Heart left ventricle (tissue), 16 donors: Measurements from ENCODE around the gene CLNK. TPM values are rescaled to one million over a fixed set of nuclear protein-coding genes. Genes with fewer than 3 reads are reported as not detected.

Source experiments
- ATAC-seq, 4 donors: fragments of 200-7000 bp; cut with Tn5 transposase; one replicate each; pipeline ENCODE4 v1.9.1; 2020 to 2022; ENCODE audit warnings: moderate library complexity in 4 of 4, mild to moderate bottlenecking in 3 of 4, moderate number of reproducible peaks in 1 of 4
- DNase-seq, 5 donors: peaks; one replicate each; pipeline ENCODE4 v3.0.0-alpha.2; 2020
- H3K27ac ChIP-seq, 12 donors: fragments of 200-600 bp; sonication (generic) in 4 of 12; one replicate each; pipeline versions ENCODE4 v1.5.0 to v1.8.0; 2016 to 2022; ENCODE audit warnings: mild to moderate bottlenecking in 2 of 12
- H3K27me3 ChIP-seq, 9 donors: fragments of 200-600 bp; sonication (generic) in 2 of 9; one replicate each; pipeline versions ENCODE4 v1.5.1 to v1.8.0; 2016 to 2022; ENCODE audit warnings: mild to moderate bottlenecking in 3 of 9
- H3K36me3 ChIP-seq, 9 donors: fragments of 200-600 bp; sonication (generic) in 2 of 9; one replicate each; pipeline versions ENCODE4 v1.5.0 to v1.8.0; 2018 to 2022; ENCODE audit warnings: mild to moderate bottlenecking in 2 of 9
- H3K4me1 ChIP-seq, 12 donors: fragments of 200-600 bp; sonication (generic) in 4 of 12; one replicate each; pipeline versions ENCODE4 v1.5.0 to v1.8.0; 2016 to 2022; ENCODE audit warnings: mild to moderate bottlenecking in 3 of 12
- H3K4me3 ChIP-seq, 12 donors: fragments of 200-600 bp; sonication (generic) in 4 of 12; one replicate each; pipeline versions ENCODE4 v1.5.0 to v1.8.0; 2017 to 2022; ENCODE audit warnings: mild to moderate bottlenecking in 9 of 12, moderate library complexity in 4 of 12
- H3K9me3 ChIP-seq, 12 donors: fragments of 200-600 bp; sonication (generic) in 4 of 12; one replicate each; pipeline versions ENCODE4 v1.5.0 to v1.8.0; 2016 to 2022; ENCODE audit warnings: mild to moderate bottlenecking in 1 of 12
- POLR2A ChIP-seq, 2 donors: fragments of 450-650 bp; IDR thresholded peaks; one replicate each; pipeline ENCODE4 v1.6.1; 2017; ENCODE audit warnings: antibody characterized with exemption in 2 of 2, mild to moderate bottlenecking in 2 of 2, moderate library complexity in 2 of 2
- WGBS, 4 donors: extraction: QIAGEN DNeasy Blood & Tissue Kit in 2 of 4; methylation state at CpG; one replicate each; pipeline versions ENCODE4 v1.1.5 to v1.1.7; 2013 to 2018; 5-methylcytosine and 5-hydroxymethylcytosine counted together
- intact Hi-C, 10 donors: fragments of 100-400 bp; cut with DNase I; formaldehyde crosslinking; loops; one replicate each; pipeline versions ENCODE4 v1.11.1 to v1.14.2; 2022
- polyA plus RNA-seq, 2 donors: library from polyadenylated mRNA; stranded (reverse); fragments of 200-250 nt; gene quantifications; one replicate each; pipeline ENCODE4 v1.2.3, GENCODE V29; 2013
- total RNA-seq, 9 donors: library from RNA; depleted of rRNA in 2 of 9; stranded (reverse); fragments of >200 nt in 2 of 9; fragmentation: NEBNext Ultra II Directional in 3 of 9; extraction: Animal tissue kit (Norgen Biotek cat#: 25700) in 3 of 9; gene quantifications; one replicate each; pipeline versions ENCODE4 v1.1.0 to v1.2.4, GENCODE V29; 2016 to 2023
- TF ChIP-seq, protein P1 (sequence below), 12 donors: fragments of 200-600 bp; sonication (generic) in 4 of 12; IDR thresholded peaks; one replicate each; pipeline versions ENCODE4 v1.5.0 to v1.8.0; 2018 to 2022; ENCODE audit warnings: antibody characterized with exemption in 12 of 12, mild to moderate bottlenecking in 5 of 12
- donor health status: ischemic (EF 13 %, LVEDD 7.1; RV severe dilation, severe dysfunction).
- donor health status: healthy with polysubstance abuse.
- donor health status: DM: no; HTN: yes; CAD: no.
- donor health status: DM: no; HTN: no; CAD: no.
- donor health status: ischemic (EF 25% LVEDD 6.9; RV normal size, moderate dysfunction).
- donor health status: ischemic (EF 25% LVEDD 5.7; RV mildly dilated, moderate dysfunction).
- donor health status: healthy.
- donor health status: DM: yes; HTN: yes; CAD: no.
- donor health status: ischemic (EF 35%, LVEDD 5.7; RV mildly dilated, moderate dysfunction).
- donor health status: nonischemic (EF 11% LVEDD 7.7; RV severe dilation, severe dysfunction).
- donor health status: DM: yes; HTN: yes; CAD: no.
- donor health status: PGD.
- donor health status: ischemic (EF 29% LVEDD 5.4; RV normal size, mild dysfunction).
- donor health status: nonischemic (EF 23%, LVEDD 6.1; RV moderate dilation, normal function).

The CLNK gene
- total and polyA plus RNA-seq, 11 donors: 0.01 to 0.16 (median 0.11) TPM; not detected in 8

GRCh38 chr4:10605746-10606482, 78.7 kb downstream of the CLNK start:
- H3K4me1 ChIP-seq: no peaks in the 10 kb centered on the region
- intact Hi-C loops: no loop called here
- no peak overlapping the region for H3K4me3 ChIP-seq
- H3K27me3 ChIP-seq: no peaks in the 10 kb centered on the region
- H3K36me3 ChIP-seq: no peaks in the 10 kb centered on the region
- 73 to 84% (median 82%) methylated on average over 5 of the region's 5 CpGs for WGBS, 4 donors
- TF ChIP-seq POLR2A (IDR thresholded peaks at IDR 0.05): no peak
- TF ChIP-seq, protein P1, sequence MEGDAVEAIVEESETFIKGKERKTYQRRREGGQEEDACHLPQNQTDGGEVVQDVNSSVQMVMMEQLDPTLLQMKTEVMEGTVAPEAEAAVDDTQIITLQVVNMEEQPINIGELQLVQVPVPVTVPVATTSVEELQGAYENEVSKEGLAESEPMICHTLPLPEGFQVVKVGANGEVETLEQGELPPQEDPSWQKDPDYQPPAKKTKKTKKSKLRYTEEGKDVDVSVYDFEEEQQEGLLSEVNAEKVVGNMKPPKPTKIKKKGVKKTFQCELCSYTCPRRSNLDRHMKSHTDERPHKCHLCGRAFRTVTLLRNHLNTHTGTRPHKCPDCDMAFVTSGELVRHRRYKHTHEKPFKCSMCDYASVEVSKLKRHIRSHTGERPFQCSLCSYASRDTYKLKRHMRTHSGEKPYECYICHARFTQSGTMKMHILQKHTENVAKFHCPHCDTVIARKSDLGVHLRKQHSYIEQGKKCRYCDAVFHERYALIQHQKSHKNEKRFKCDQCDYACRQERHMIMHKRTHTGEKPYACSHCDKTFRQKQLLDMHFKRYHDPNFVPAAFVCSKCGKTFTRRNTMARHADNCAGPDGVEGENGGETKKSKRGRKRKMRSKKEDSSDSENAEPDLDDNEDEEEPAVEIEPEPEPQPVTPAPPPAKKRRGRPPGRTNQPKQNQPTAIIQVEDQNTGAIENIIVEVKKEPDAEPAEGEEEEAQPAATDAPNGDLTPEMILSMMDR (IDR thresholded peaks at IDR 0.05): no peak
- ATAC-seq: no peak
- no peaks in the 10 kb centered on the region for H3K9me3 ChIP-seq
- DNase-seq: no peak
- H3K27ac ChIP-seq: no peak overlapping the region

- 86 to 95% (median 92%) methylated on average over 10 of the region's 10 CpGs for WGBS, 4 donors
- H3K36me3 ChIP-seq: no peaks in the 10 kb centered on the region
- H3K9me3 ChIP-seq: no peaks in the 10 kb centered on the region
- no peak for TF ChIP-seq POLR2A (IDR thresholded peaks at IDR 0.05)
- TF ChIP-seq, protein P1 (IDR thresholded peaks at IDR 0.05): no peak
- H3K27me3 ChIP-seq: no peaks in the 10 kb centered on the region
- no peak for ATAC-seq
- DNase-seq: no peak
- H3K27ac ChIP-seq: no peak overlapping the region
- no peaks in the 10 kb centered on the region for H3K4me1 ChIP-seq
- intact Hi-C loops: no loop called here
- no peak overlapping the region for H3K4me3 ChIP-seq
These were observed 79.5 kb downstream of the CLNK start for GRCh38 chr4:10605031-10605430.

DNA sequence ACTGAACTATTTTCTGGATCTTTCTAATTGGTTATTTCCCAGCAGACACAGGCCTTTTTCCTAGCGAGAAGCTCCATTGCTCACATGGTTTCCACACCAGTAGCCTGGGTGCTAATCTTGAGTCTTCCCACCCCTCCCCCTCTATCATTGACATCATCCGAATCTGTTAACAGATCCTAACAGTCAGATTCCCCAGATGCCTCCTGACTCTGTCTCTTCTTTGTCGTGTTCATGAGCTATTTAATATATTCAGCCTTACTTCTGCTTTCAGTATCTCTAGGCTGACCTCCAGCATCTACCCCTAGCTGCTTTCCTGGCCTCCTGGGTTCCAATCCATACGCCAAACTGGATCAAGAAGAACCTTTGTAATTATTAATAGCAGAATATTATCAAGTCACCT, 85.0 kb downstream of the CLNK start:
- no peak overlapping the region for H3K4me3 ChIP-seq
- H3K27me3 ChIP-seq: no peaks in the 10 kb centered on the region
- H3K27ac ChIP-seq: no peak overlapping the region
- H3K36me3 ChIP-seq: no peaks in the 10 kb centered on the region
- H3K9me3 ChIP-seq: no peaks in the 10 kb centered on the region
- 78 to 89% (median 82%) methylated on average over 4 of the region's 4 CpGs for WGBS, 4 donors
- DNase-seq (no peak), ATAC-seq (no peak)
- no peaks in the 10 kb centered on the region for H3K4me1 ChIP-seq
- intact Hi-C loops: no loop called here
- TF ChIP-seq, protein P1 (IDR thresholded peaks at IDR 0.05): no peak
- no peak for TF ChIP-seq POLR2A (IDR thresholded peaks at IDR 0.05)

GRCh38 chr4:10598829-10599228, 85.7 kb downstream of the CLNK start:
- H3K4me1 ChIP-seq: no peaks in the 10 kb centered on the region
- intact Hi-C loops: no loop called here
- DNase-seq (no peak), ATAC-seq (no peak)
- WGBS, 4 donors: 59 to 73% (median 67%) methylated on average over 6 of the region's 6 CpGs
- no peak overlapping the region for H3K4me3 ChIP-seq
- H3K27ac ChIP-seq: no peak overlapping the region
- no peaks in the 10 kb centered on the region for H3K9me3 ChIP-seq
- TF ChIP-seq, protein P1 (IDR thresholded peaks at IDR 0.05): no peak
- no peak for TF ChIP-seq POLR2A (IDR thresholded peaks at IDR 0.05)
- no peaks in the 10 kb centered on the region for H3K36me3 ChIP-seq
- H3K27me3 ChIP-seq: no peaks in the 10 kb centered on the region
